ENCODE data around the gene ALG14.

- TF ChIP-seq POLR2A (IDR thresholded peaks at IDR 0.05; ENCODE audit: low read depth, low read length): no peak
- no peak for TF ChIP-seq POLR2AphosphoS5 (IDR thresholded peaks at IDR 0.05; ENCODE audit: low read depth, low read length)
- no peak for TF ChIP-seq TAF1 (IDR thresholded peaks at IDR 0.05; ENCODE audit: borderline replicate concordance, low read depth, low read length)
Measured at GRCh38 chr1:95084317-95085176, 11.8 kb upstream of the ALG14 start.
